HG02623 (cell line): ENCODE measurements around the gene NMUR1.

Experiments
- ATAC-seq: cut with Tn5 transposase; IDR thresholded peaks from one replicate; pipeline ENCODE4 v1.9.1; 2021; ENCODE audit warnings: moderate library complexity; ENCODE audit not compliant: unreplicated experiment

Gene NMUR1

DNA sequence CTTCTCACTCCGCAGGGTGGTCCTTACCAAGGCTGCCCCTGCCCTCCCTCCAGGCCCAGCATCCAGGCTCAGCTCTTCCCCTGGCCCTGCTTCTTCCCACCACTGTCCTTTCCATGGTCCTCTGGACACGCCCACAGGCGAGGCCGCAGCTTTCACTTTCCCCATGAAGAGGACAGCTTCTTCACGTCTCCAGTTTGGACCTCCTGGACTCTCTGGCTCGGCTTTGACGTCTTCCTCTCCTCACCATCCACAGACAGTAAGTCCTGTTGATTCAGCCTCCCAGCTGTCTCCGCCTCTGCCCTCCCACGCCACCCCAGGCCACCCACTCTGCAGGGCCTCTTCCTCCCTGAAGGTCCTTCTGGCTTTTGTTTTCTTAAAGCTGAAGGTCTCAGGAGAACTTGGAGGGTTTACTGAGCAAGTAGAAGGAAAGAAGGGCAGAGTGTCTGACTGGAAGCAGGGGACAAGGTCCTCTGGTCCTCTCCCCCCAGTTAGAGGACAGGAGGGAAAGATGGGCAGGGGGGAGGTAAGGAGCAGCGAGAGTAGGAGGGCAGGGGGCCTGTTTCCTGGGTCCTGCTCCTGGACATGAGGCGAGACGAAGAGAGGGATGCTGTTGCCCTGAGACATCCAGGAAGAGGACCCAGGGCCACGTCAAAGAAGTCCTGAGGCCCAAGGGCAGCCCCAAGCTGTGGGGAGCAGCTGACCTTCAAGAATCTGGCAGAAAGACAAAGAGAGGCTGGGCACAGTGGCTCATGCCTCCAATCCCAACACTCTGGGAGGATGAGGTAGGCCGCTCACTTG lies 24.7 kb upstream of the NMUR1 start:
- ATAC-seq = no peak

DNA sequence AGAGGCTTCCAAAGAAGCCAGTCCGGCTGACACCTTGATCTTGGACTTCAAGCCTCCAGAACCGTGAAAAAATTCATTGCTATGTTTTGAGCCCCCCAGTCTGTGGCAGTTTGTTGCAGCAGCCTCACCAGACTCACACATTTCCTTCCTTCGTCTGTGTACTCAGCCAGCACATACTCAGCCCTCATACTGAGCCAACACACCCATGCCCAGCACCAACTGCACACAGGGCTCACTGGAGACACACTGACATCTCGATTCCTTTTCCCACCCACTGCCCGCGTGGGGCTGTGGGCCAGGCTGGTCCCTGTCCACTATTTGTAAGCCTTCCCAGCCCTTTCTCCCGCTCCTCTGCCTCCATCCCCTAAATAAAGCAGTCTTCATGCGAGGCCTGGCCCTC lies 24.1 kb upstream of the NMUR1 start:
- no peak for ATAC-seq

DNA sequence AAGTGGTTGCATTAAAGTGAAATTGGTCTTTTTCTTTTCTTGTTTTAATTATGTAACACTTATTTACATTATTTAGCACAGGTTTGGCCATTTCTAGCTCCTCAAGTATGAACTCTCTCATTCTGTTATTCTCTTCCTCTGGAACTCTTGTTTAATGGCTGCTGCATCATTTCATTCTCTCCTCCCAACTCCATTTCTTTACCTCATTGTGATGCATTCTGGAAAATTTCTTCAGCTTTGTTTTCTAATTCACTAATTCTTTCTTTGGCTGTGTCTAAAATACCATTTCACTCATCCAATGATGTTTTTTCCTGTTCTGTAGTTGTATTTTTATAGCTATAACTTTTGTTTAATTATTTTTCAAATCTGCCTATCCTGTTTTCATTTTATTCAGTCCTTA lies 22.5 kb upstream of the NMUR1 start:
- ATAC-seq = no peak

DNA sequence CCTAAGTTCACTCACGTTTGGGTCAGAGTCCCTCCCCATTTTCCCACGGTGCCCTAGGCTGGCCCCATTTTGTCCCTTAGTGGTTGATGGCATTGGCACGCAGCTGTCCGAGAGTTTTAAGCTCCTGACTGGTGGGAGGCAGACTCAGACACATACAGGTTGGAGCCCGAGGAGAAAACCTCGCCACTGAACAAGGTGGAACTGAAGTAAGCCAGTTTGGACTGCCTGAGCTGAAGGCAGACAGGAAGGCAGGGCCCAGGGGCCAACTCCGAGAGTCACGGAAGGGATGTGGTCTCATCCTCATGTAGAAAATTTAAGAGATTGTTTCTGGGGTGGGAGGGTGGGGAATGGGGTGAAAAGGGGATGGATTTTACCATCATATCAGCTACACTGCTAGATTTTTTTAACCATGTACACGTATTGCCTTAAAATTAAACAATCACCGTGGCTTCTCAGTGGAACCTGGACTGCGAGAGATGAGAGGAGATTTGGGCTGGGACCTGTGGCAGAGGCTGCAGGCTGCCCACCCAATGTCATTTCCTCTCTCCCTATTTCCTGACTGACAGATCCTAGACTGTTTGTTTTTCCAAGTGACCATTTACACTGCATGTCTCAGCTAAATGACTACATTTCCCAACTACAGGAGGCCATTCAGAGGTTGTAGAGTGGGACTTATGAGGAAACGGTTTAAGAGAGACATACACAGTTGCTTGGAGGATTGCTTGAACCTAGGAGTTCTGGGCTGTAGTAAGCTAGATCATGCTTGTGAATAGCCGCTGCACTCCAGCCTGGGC lies 19.4 kb upstream of the NMUR1 start:
- no peak for ATAC-seq

DNA sequence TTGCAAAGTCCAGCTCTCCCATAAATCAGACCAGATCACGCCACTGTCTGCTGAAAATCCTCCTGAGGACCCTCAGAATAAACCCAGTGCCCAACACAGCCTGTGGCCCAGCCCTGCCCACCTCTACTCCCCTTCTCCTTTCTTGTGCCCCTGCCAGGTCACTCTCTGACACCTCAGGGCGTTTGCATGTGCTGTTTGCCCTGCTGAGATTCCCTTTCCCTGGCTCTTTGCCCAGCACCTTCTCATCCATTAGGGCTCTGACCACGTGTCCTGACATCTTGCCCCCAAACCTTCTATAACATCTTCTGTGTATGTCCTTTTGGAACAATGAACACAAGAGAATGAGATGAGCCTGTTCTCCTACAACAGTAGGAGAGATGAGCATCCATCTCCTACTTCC lies 18.5 kb upstream of the NMUR1 start:
- ATAC-seq = no peak

DNA sequence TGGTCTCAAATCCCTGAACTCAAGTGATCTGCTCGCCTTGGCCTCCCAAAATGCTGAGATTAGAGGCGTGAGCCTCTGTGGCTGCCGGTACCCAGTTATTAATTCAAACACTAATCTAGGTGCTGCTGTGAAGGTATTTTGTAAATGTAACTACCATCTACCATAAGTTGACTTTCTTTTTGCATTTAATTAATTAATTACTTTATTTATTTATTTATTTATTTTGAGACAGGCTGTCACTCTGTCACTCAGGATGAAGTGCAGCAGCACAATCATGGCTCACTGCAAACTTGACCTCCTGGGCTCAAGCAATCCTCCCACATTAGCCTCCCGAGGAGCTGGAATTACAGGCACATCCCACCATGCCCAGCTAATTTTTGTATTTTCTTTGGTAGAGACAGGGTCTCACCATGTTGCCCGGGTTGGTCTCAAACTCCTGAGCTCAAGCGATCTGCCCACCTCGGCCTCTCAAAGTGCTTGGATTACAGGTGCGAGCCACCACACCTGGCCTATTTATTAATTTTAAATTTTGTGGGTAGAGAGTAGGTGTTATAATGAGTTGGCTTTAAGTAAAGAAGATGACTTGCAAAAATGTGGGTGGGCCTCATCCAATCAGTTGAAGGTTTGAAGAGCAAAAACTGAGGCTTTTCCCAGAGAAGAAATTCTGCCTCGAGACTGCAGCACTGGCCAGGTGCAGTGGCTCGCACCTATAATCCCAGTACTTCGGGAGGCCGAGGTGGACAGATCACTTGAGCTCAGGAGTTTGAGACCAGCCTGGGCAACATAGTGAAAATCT lies 17.3 kb upstream of the NMUR1 start:
- ATAC-seq = no peak

DNA sequence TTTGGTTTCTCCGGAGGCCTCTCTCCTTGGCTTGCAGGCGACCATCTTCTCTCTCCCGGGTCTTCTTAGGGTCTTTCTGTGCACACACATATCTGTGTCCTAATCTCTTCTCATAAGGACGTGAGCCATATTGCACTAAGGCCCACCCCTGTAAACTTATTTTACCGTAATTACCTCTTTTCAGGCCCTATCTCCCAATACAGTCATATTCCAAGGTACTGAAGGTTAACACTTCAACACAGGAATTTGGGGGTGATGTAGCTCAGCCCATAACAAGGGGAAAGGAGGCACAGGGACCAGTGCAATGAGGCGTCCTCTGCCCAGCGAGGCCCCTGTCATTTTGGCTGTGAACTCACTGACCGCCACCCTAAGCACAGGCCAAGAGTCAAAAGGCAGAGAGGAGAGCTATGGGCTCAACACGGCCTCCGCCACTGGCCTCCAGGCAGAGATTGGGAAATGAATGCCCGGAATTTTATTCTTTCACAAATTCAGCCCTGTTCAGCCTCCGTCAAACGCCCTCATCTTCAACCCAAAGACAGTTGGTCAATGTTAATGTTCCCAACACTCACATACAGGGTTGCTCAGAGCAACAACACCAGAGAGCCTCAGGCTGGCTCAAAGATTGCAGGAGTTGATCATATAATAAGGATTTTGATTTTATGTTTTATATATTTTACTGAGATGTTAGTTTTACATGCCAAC lies 15.9 kb upstream of the NMUR1 start:
- no peak for ATAC-seq

DNA sequence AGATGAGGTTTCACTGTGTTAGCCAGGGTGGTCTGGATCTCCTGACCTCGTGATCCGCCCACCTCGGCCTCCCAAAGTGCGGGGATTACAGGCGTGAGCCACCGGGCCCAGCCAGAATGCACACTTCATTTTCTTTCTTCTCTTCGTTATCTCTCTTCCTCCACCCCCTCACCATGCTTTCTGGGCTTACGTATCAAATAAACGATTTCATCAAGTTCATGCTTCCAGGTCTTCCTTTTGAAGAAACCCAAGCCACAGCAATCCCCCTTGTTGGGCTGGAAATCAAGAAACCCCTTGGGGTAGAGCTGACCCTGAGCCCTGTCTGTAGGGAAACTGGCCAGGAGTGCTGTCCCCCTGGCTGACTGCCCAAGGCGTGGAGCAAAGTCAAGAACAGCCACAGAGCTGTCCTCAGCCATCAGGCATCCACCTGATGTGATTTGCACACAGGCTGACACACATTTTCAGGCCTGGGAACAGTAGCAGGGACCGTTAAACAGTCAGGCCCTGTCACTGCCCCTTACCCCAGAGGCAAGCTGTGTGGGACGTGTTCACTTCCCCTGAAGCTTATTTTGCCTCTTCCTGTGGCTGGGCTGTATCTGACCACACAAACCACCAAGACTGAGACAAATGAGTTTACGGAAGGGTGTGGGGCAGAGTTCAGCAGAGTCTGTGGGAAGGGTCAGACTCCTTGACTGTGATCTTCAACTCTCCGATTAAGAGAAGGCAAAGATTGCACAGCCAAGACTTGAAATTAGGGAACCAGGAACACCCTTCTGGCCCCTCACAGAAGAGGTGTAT lies 15.1 kb upstream of the NMUR1 start:
- peak; percentile 97 for ATAC-seq

DNA sequence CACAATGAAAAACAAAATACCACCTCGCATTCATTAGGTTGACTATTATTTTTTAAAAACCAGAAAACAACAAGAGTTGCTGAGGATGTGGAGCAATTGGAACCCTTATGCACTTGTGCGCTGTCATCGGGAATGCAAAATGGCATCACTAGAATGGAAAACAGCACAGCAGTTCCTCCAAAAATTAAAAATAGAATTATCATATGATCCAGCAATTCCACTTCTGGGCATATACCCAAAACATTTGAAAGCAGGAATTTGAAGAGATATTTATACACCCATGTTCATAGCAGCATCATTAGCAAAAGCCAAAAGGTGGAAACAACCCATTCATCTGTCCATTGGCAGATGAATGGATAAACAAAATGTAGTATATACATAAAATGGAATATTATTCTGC lies 11.9 kb upstream of the NMUR1 start:
- no peak for ATAC-seq

DNA sequence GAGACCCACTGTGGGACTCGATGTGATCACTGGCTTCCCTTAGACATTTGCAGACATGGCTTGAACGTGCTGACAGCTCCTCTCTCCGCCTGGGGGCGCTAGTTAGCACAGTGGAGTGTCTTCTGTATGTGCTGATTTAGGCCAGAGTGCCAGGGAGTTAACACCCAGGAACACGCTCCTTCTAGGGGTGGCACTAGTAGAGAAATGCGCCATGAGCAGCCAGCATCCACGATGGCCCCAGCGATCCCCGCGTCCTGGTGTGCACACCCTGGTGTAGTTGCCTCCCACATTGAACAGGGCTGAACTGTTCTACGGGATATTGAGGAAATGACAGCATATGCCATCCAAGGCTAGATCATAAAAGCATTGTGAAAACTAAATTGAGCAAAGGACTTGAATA lies 11.4 kb upstream of the NMUR1 start:
- ATAC-seq = no peak

DNA sequence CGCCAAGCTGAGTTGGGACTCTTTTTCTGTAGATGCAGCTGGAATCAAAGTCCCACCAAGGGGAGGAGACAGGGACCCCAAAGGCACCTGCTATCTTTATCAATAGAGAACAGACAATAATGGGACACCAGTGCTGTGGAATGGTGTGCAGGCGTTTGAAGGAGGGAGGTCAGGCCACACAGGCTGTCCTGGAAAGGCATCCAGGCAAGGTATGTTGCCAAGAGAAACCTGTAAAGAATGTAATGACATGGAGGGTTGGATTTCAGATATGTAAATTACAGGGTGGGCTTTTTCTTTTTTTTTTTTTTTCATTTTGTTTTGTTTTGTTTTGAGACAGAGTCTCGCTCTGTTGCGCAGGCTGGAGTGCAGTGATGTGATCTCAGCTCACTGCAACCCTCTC lies 9.7 kb upstream of the NMUR1 start:
- ATAC-seq = no peak

DNA sequence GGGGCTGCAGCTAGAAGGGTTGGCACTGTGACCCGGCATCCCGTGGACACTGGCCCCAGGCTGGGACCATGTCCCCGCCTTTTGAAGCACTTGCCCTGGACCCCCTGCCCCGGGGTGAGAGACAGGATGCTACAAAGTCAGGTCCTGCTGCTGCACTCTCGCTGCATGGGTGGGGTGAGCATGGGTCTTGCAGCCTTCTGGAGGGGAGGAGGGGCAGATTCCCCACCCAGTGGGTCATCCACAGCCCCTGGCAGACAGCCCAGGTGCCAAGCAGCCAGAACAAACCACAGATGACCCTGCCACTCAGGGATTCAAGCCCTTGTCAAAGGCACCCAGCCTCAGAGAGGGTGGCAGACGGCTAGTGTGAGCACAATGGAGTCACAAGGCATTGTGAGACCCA lies 5.7 kb upstream of the NMUR1 start:
- no peak for ATAC-seq

DNA sequence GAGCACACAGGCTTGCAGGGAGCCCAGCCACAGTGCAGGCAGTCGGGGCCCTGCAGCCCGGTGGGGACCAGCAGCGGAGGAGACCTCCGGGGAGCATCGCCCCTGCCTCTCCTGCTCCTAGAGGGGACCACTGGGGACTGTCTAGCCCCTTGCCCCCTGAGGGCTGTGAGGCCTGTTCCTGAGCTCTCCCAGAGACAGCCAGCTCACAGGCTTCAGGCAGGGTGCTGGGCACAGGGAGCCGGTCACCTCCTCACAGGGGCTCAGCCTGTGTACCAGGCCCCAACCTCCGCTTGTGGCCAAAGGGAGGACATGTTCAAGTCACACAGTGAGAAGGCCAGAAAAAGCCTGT lies 3.5 kb upstream of the NMUR1 start:
- ATAC-seq = no peak

DNA sequence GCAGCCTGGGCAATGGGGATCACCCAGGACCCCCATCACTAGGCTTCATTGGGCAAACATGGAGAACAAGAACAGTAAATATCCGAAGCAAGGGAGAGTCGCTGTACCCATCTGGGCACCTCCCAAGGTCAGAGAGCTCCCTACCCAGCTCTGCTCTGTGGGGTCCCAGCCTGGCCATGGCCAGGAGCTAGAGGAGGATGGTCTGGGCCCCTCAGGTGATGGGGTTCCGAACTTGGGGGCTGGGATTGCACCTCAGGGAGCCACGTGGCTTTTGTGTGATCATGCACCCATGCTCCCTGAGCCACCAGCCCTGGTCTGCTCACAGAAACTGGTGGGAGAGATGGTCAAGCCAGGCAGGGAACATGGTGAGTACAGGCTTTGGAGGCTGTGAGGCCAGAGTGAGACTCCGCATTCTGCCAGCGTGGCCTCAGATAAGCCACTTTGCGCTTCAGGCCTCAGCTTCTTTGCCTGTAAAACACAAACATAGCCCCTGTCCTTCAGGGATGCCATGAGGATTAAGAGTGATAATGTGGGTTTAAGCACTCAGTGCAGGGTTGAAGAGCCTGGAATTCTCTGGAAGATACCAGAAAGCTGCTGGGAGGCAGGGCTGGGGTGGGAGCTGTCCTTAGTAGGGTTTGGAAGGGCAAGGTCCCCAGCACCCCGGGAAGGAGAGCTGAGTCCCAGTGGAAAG lies 3.0 kb upstream of the NMUR1 start:
- ATAC-seq = no peak

DNA sequence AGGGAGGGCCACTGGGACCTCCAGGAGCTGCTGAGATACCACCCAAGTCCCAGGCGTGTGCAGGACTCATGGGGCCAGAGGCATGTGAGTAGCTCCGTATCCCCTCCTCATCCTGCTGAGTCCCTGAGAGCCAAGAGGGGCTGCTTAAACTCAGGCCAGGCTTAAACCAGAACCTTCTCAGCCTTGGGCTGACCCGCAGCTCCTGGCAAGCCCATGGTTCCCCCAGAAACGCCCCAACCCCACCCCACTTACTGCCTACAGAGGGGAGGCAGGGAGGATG lies 2.5 kb upstream of the NMUR1 start:
- no peak for ATAC-seq

DNA sequence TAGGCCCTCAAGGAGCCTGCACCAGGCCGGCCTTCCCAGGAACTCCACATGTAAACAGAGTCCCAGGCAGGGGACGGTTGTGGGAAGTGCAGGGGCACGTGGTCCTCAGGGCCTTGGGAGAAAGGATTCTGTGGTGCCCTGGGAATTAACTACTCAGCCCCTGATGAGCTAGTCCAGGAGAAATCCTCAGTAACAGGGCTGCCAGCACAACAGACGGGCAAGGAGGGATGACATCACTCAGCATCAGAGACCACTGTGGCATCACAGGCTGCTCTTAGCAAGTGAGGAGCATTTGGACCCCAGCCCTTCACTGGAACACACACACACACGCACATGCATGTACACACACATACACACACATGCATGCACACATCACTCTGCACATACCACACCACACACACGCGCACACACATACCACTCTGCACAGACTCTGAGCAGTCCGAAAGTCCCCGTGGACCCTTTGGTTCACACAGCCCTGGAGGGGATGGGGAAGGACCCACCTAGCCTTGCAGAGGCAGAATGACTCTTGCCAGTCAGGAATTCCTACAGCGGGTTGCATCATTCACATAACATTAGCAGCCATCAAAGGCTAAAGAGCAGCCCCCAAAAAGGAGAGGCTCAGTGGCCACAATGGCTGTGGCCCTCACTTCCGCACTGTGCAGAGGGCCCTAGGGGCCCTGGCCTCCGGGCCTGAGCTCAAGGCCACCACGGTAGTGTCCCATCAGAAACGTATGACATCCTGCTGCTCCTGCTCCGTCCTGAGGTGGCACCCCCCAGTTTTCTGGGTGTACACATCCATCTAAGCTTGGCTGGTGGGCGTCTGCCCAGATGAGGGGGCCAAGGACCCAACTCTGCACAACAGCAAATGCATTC lies 1.9 kb upstream of the NMUR1 start:
- ATAC-seq = no peak

DNA sequence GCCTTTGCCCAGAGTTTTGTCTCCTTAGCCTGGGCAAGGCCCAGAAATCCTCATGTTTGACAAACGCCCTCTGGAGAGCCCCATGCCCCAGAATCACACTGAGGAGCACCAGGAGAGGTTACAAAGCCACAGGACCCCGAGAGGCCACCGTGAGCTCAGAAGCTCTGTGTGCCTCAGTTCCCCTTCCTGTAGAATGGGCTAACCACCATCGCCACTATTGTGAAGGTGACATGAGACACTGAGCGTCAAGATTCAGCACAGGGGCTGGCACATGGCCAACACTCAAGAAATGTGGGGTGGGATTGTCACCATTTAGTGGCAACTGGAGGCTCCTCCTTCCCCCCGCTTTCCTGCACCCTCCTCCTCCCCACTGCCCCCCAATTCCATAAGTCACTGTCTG lies 1.2 kb upstream of the NMUR1 start:
- no peak for ATAC-seq

DNA sequence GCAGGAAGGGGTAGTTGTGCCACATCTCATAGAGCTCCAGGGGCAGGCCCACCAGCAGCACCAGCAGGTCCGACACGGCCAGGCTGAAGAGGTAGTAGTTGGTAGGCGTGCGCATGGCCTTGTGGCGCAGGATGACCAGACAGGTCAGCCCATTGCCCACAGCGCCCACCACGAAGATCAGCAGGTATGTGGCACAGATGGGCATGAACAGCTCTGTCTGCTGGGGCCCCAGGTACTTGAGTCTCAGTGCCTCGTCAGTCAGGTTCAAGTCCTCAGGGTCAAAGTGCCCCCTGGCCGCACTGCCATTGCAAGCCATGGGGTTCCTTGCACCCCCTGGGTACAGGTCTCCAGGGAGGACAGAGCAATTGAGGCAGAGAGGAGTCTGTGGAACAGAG lies 1.6 kb downstream of the NMUR1 start:
- ATAC-seq = no peak

DNA sequence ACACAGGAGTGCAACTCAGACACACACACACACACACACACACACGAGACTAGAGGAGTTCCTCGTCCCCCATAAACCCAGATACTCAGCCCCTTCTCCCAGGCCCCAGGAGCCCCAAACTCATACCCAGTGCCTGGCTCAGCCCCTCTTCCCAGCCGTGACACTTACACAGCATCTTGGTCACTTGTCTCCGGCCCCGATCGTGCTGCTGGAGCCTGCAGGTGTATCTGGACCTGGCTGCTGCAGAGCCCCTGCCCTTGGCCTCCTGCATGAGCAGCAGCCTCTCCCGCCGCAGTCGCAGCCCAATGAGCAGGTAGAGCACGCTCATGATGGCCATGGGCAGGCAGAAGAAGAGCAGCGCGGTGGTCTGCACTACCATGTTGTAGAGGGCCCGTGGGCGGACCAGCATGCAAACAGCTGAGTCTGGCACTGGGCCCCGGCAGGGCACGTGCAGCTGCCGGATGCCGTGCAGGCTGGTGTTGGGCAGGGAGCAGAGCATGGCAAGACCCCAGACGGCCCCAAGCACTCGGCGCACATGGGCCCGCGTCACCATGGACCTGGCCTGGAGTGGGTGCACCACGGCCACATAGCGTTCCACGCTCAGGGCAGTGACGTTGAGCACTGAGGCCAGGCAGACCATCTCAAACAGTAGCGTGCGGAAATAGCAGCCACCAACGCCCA lies 2.1 kb downstream of the NMUR1 start:
- no peak for ATAC-seq
